Gastrocnemius medialis (tissue), 4 donors: Measurements from ENCODE around the gene LPAR1.

Experiments
- CTCF ChIP-seq, 5 experiments: fragments of 450-650 bp in 3 of 5; fragments of 200-600 bp in 2 of 5; sonication (generic) in 2 of 5; IDR thresholded peaks in 4 of 5; conservative IDR thresholded peaks in 1 of 5; 1 replicate in 4 of 5; 2 replicates in 1 of 5; pipeline ENCODE4 v1.5.1; 2016 to 2019; ENCODE audit warnings: antibody characterized with exemption in 5 of 5, mild to moderate bottlenecking in 3 of 5, moderate library complexity in 3 of 5
- POLR2A ChIP-seq, 2 donors: fragments of 450-650 bp; IDR thresholded peaks; one replicate each; pipeline ENCODE4 v1.6.1; 2017; ENCODE audit warnings: antibody characterized with exemption in 2 of 2, mild to moderate bottlenecking in 2 of 2, moderate library complexity in 2 of 2

GRCh38 chr9:110935829-110936228 is 102.4 kb downstream of the LPAR1 start:
- TF ChIP-seq CTCF (IDR thresholded peaks at IDR 0.05 in 4 of 5, conservative IDR thresholded peaks at IDR 0.05 in 1 of 5) (no peak), POLR2A (IDR thresholded peaks at IDR 0.05) (no peak)
